SKM-1 treated with dmso at 0.1 percent for 144 hours (cell line): ENCODE data around the gene SLAMF9.
A peak's percentile ranks its signal among the peaks of the same experiment; 100 is the strongest.

Source experiments
- DNase-seq: peaks from one replicate; lab custom pipeline; 2025; ENCODE audit not compliant: unreplicated experiment; lab: John Stamatoyannopoulos, UW

Gene SLAMF9

GRCh38 chr1:159946242-159947187, 7.5 kb downstream of the SLAMF9 start:
- DNase-seq, result no peak

- no peak for DNase-seq
Measured at GRCh38 chr1:159945483-159946241, 8.4 kb downstream of the SLAMF9 start, which contains the start of gene IGSF9. IGSF9 (minus strand) TSS chr1:159945613; CDS start chr1:159943454, 2,159 bp downstream.

GRCh38 chr1:159944623-159945455, 9.2 kb downstream of the SLAMF9 start:
- DNase-seq, result no peak

GRCh38 chr1:159943908-159944622, 10.0 kb downstream of the SLAMF9 start:
- DNase-seq, result no peak

- no peak for DNase-seq
Measured at GRCh38 chr1:159943278-159943640, 10.8 kb downstream of the SLAMF9 start.

- no peak for DNase-seq
Measured at GRCh38 chr1:159942632-159943277, 11.3 kb downstream of the SLAMF9 start.

GRCh38 chr1:159941591-159942560, 12.2 kb downstream of the SLAMF9 start:
- DNase-seq, result no peak

GRCh38 chr1:159941141-159941540, 12.9 kb downstream of the SLAMF9 start:
- DNase-seq, result no peak

GRCh38 chr1:159940006-159940620, 13.9 kb downstream of the SLAMF9 start:
- DNase-seq, result no peak

- no peak for DNase-seq
Measured at GRCh38 chr1:159939678-159940002, 14.4 kb downstream of the SLAMF9 start.

GRCh38 chr1:159938905-159939677, 14.9 kb downstream of the SLAMF9 start:
- DNase-seq, result no peak

GRCh38 chr1:159938211-159938852, 15.7 kb downstream of the SLAMF9 start:
- no peak for DNase-seq

GRCh38 chr1:159937054-159937750, 16.8 kb downstream of the SLAMF9 start:
- DNase-seq, result peak; percentile 91

GRCh38 chr1:159936273-159936904, 17.6 kb downstream of the SLAMF9 start:
- DNase-seq, result peak; percentile 74

- peak; percentile 80 for DNase-seq
Measured at GRCh38 chr1:159935719-159936272, 18.2 kb downstream of the SLAMF9 start.

GRCh38 chr1:159935305-159935704, 18.7 kb downstream of the SLAMF9 start:
- DNase-seq, result no peak
